ENCODE data around the gene BRD7. TPM values are rescaled to one million over a fixed set of nuclear protein-coding genes. Genes with fewer than 3 reads are reported as not detected.

Gene BRD7
- total RNA-seq, 1 experiment from 2014 or later: 56.3 TPM

DNA sequence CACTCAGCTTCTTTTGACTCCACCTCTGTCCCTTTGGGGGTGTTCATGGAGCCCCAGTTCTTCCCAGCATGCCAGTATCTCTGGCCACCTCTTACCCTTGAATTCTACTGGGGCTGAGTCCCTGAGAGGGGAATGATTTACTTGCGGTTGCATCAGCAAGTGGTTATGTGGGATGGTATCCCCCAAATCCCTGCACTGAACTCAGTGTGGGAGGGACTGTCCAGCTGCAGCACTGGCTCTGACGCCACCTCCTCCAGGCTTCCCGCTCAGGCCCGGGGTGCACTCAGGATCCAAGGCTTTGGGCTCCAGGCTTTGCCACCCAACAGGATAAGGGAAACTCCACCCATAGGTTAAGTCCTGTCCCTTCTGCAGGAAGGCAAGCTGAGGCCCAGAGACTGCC is 21.1 kb upstream of the BRD7 start:
- DNase-seq (ENCODE audit: low read depth): no peak

DNA sequence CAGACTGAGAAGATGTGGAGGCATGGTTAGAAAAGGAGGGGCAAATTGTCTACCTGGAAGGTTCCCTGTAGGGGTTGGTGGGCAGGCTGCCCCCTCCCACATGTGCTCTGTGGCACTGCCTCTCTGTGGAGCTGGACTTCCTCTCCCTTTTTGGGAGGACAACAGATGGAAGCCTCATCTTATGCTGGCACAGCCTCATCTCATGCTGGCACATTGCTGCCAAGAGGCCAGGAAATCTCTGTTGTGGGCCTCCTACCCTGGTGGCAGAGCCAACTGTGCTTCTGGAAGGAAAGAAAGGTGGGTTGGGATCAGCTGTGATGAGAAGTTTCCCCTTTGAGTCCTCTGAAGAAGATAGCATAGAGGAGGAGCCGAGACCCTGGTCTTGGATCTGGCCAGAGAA is 19.7 kb upstream of the BRD7 start:
- no peak for DNase-seq (ENCODE audit: low read depth)

DNA sequence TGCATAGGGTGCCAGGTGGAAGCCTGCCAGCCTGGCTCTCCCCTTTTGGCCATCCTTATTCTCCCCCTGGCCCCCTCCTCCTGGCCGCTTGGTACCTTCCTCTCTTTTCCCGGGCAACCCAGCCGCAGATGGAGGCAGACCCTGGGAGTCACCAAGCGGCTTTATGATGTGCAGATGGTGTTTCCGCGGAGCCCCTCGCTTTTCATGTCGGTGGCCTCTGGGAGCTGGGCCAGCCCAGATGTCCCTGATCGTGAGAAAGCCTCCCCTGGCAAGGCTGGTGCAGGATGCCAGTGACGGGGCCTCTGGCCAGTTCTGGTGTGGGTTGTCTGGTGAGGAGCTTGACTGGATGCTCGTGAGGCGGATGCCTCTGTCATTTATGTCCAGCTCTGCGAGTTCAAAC is 18.0 kb upstream of the BRD7 start:
- no peak for DNase-seq (ENCODE audit: low read depth)

DNA sequence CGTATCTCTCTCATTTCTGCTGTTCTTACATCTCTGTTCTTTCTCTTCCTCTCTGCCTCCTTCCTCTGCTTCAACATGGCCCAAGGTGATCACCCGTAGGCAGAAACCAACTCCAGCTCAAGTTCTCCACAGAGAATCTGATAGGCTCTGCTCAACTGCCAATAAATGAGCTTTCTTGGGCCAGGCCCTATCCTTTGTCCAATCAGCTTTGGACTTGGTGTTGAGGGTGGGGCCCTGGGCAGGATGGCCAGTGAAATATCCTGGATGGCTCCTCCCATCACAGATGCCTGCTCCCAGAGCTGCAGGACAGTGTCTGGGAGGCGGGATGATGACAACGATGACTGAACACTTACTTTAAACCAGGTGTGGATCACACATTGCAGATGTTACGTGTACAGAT is 17.4 kb upstream of the BRD7 start:
- no peak for DNase-seq (ENCODE audit: low read depth)

DNA sequence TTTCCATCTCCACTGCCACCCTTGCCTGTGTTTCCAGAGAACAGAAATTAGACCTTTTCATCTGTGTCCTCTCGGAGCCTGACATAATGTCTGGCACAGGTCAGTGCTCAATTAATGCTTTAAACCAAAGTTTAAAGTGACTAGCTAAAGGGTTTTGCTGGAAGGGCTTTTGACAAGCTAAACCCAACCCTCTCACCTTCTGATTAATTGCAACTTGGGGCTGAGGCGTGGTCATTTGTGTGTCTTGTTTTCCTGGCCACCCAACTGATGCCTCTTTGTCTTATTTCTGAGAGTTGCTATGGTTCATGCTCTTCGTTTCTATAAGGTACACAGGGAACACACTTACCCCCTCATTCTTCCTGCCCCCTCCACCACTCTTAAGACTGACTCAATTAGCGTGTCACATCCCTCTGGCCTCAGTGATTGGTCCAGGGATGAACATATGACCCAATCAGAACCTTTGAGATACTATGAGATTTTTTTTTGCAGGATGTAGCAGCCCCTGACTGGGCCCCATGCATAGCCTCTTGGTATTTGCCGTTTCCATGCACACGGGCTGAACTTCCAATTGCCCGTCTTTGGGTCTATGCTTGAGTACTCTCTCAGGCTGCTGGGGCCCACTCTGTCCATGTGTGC is 15.8 kb upstream of the BRD7 start:
- no peak for DNase-seq (ENCODE audit: low read depth)

DNA sequence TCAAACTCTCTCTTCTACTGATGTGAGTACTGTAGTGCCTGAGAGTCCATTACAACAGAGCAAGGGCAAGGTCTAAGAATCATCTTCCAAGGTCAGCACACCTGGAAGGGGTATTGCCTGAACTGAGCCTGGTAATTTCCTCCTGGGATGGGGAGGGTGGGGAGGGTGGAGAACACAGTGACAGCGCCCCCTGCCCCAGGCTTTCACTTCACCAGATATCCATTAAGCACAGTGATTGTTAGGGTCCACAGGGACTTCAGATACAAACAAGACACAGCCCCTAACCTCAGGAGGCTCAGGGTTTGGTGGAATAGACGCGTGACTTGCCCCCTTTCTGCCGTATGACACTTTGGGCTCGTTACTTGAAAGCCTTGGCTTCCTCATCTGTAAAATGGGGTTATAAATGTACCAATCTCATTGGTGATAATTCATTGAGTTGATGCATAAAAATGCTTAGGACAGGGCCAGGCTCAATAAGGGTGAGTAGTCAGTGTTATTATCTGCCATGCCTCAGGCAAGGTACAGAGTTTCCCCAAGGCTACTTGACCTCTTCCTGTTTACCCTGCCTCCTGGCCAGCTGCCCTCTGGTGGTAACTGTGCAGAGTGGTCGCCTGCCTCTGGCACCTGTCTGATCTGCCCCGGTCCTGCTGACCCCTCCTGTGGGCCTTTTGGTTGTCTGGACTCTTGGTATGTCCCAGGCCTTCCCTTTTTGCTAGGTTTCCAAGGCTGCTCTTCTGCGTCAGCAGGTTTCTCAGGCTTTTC is 13.1 kb upstream of the BRD7 start:
- no peak for DNase-seq (ENCODE audit: low read depth)

DNA sequence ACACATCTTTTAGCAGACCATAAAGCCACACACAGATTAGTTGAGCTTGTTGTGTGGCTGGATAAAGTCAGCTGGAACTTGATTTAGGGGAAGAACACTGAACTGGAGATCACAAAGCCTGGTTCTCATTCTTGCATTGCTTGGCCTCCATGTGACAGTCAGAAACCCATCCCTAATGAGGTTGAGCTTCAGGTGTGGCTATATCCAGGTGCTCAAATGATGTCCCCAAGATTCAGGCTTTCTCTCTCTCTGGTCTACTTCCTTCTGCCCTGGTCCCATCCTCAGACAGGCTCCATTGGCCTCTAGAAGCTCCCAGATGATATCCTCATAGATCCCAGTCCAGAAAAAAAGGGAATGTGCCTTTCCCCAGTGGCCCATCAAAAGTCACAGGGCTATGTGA is 9.6 kb upstream of the BRD7 start:
- DNase-seq (ENCODE audit: low read depth): no peak

DNA sequence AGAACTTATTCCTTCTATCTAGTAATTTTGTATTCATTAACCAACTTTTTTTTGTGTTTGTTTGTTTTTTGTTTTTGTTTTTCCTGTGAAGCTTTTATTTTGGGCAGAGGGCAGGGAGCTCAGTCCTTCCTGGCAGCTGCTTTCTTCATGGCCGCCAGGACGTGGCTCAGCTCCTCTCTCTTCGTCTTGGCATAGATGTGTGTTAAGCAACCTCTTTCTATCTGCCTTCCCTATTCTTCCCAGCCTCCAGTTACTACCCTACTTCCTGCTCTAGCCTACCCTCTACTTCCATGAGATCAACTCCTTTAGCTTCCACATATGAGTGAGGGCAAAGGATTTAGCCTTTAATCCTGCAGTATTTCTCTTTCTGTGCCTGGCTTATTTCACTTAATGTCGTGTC is 8.2 kb upstream of the BRD7 start:
- DNase-seq (ENCODE audit: low read depth): no peak

DNA sequence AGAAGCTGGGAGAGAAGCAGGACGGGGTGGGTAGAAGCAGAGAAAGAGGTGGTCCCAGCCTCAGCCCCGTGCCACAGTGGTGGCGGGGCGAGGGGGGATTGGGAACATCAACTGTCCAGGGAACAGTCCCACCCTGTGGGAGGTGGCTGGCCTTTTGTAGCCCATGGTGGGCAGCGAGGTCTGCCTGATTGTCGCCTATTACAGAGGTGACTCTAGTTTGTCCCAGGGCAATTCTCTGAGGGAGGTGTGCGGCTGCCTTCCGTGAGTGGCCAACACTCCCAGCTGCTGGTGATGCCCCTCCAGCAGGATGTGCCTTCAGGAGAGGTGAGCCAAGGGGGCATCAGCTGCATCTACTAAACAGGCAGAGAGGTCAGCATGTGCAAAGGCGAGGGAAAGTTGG is 5.0 kb upstream of the BRD7 start:
- no peak for DNase-seq (ENCODE audit: low read depth)

DNA sequence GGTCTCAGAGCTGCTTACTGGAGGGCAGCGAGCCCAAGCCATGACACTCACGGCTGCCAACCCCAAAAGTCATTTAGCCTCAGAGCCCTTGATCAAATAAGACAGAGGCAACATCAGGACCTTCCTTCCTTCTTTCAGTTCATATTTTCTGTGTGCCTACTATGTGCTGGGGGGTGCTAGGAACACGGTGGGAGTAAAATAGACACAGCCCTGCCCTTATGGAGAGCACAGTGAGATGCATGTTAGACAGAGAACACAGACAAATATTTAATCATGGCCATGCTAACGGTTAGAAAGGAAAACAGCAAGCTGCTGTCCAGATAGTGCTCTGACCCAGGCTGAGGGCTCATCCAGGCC is 4.5 kb upstream of the BRD7 start:
- DNase-seq (ENCODE audit: low read depth): no peak

DNA sequence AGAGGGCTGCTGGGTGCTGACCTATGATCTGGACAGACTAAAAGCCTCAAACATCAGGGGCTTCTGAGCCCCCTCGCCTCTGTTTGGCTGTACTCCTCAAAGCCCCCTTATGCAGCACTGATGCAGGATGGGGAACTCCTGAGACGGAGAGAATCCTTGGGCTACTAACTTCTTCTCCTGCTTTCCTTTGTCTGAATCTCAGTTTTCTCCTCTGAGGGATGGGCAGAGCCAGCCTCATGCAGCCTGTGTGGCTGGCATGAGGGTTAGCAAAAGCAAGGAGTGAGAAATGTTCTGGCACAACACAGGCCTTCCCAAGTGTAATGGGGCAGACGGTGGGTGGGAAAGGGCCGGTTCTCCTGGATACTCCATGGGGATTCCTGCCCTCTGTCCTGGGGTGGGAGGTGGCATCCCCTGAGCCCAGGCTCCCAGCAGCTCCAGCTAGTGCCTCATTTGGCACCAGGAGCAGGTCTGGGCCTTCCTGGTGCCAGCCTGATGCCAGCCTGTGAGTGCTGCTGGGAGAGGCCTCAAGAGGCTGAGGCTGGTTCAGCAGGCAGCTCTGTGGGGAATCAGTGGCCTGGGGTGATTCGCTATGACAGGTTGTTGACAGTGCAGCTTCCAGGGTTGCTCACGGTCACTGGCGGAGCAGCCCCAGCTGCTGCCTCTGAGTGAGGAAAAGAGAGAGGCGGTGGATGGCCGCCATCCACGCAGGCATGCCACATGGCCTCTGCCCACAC is 4.0 kb upstream of the BRD7 start:
- DNase-seq (ENCODE audit: low read depth): peak; percentile 72

DNA sequence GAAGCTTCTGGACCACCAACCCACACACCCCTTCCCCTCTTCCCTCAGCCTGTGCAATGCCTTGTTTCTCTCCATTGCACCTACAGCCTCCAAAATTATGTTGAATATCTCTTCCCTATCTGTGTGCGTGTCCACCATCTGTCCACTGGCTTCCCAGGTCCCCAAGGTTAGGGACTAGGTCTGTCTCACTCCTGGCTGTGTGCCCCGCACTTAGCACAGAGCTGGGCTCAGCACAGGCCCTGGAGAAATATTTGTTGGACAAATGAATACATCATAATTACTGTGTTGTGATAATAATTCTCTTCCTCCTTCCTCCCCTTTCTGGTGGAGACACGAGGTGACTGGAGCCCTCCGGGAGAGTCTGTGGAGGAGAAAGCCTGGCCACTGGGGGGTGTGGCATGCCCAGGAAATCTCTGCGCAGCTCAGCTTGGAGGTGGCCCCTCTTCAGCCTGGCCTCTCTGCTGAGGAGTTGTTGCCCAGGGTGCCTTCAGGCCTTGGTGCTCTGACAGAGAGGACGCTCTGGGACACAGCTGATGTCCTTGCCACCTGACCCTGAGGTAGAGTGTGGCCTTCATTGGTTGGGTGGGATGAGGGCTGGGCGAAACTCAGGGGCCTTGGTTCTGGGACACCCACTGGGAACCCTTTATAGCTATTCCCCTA is 3.3 kb upstream of the BRD7 start:
- no peak for DNase-seq (ENCODE audit: low read depth)

DNA sequence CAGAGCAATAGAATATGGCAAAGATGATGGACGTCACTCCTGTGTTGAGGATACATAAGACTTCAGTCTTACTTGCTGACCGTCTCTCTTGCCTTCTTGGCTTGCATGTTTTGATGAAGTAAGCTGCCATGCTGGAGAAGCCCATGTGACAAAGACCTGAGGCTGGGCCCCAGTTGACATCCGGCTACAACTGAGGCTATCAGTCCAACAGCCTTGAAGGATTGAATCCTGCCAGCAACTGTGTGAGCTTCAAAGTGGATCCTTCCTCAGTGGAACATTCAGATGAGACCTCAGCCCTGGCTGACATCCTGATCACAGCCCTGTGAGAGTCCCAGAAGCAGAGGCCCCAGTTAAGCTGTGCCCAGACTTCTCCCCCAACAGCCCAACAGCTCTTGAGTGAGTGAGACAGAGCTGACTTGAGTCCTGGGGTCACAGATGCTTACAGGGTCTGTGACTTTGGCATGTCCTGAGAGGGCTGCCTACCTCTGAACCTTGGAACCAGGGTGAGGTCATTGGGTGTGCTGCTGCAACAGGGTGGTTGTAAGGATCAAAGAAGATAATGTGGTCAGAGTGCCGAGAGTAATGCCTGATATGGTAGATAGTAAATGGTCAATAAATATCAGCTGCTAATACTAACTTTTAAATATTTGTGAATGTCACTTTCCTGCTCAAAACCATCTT is 2.4 kb upstream of the BRD7 start:
- DNase-seq (ENCODE audit: low read depth): no peak

DNA sequence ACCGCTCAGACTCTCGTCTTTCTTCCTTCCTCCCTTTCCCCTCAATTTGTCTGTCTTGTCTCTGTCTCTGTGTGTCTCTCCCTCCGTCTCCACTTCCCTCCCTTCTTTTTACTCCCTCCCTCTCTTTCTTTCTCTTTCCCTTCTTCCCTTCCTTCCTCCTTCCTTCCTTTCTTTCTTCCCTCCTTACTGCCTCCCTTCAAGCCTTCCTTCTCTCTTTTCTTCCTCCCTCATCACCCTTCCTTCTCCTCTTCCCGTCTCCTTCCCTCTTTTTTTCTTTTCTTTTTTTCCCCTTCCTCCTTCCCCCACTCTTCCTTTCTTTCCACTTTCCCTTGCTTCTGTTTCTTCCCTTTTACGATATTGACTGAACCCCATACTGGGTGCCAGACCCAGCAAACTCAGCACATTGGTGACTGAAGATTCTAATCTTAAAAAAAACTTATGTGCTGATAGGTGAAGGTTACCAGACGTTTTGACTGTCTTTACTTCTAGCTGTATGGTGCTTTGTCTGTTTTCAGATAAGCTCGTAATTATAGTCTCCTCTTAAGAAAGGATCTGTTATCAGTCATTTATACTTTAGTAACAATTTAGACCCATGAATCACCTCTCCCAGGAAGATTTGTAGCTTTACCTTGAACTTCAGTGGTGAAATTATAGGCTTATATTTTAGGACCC is 481 bp upstream of the BRD7 start:
- DNase-seq (ENCODE audit: low read depth): no peak

DNA sequence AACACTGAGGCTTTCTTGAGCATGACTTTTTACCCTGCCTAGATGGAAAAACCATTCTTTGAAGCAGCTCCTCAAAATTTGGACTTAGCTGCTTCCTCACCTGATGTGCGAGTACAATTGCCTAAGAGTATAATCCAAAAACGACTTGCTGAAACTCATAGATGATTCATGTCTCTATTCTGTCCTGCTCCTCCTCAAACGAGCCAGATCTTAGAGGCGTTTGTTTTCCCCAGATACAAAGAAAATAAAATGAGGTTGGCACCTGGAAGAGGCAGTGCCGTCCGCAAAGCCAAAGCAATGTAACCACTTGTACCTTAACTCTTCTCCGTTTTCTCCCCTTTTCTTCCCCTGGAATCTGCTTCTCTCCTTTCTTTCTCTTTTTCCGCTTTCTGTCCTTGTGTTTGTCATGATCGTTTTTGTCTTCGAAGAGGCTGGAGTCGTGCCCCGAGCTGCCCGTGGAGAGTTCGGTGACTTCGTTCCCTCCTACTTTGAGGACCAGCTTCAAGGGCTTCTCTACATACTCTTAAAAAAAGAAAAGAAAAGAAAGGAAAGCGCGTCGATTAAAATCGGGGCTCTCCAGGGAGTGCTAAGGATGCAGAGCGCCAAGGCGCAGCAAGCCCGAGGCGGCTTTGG is 895 bp downstream of the BRD7 start:
- peak; percentile 22 for DNase-seq (ENCODE audit: low read depth)

DNA sequence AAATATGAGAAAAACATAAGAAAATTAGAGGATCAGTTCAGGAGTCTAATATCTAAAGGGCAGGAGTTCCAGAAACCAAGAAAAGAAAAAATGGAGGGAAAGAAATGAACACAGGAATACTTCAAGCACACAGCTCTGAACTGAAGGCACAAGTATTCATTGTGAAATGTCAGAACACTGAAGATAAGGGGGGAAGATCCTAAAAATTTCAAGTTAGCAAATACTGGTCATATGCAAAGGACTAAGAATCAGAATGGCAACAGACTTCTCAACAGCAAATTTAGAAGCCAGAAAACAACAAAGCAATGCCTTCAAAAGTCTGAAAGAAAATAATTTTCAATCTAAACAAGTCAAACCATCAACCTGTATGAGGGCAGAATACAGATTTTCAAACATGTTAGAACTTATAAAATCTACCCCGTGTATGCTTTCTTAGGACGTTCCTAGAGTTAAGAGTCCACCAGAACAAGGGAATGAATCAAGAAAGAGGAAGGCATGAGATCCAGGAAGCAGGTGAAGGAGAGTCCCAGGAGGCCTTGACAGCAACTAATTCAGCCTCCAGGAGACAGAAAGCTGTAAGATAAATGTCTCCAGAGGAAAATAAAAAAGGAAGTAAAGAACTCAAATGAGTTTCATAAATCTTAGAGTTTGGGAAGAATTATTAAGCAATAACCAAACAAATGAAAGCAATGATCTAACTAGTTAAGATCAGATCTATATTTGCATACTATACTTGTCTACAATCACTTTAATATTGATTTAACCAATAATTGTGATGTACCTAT is 2.8 kb downstream of the BRD7 start:
- no peak for DNase-seq (ENCODE audit: low read depth)

DNA sequence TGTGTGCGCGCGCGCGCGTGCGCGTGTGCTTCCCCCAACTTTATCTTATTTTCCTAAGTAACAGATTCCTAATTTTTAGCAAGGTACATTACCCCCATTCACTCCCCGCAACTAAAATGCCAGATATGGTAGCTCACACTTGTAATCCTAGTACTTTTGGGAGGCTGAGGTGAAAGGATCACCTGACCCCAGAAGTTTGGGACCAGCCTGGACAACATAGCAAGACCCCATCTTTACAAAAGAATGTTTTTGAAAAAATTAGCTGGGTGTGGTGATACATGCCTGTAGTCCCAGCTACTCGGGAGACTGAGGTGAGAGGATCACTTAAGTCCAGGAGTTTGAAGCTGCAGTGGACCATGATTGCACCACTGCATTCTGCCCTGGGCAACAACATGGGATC is 5.1 kb downstream of the BRD7 start:
- no peak for DNase-seq (ENCODE audit: low read depth)

DNA sequence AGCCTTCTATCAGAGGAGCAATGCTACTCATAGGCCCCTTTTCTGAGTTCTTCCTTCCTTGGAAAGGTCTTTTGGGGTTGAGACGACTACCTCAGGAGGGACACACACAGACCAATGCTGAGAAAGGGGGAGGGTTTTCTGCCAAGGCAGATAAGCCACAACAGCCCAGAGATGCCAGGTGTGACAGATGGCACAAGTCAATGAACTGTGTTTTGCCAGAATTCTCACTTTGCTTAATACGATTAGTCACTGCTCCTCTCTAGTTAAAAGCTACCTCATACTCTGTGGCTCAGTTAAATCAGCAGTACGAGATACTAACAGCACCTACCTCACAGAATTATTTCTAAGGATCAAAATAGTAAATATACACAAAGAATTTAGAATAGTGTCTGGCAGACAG is 8.0 kb downstream of the BRD7 start:
- no peak for DNase-seq (ENCODE audit: low read depth)

DNA sequence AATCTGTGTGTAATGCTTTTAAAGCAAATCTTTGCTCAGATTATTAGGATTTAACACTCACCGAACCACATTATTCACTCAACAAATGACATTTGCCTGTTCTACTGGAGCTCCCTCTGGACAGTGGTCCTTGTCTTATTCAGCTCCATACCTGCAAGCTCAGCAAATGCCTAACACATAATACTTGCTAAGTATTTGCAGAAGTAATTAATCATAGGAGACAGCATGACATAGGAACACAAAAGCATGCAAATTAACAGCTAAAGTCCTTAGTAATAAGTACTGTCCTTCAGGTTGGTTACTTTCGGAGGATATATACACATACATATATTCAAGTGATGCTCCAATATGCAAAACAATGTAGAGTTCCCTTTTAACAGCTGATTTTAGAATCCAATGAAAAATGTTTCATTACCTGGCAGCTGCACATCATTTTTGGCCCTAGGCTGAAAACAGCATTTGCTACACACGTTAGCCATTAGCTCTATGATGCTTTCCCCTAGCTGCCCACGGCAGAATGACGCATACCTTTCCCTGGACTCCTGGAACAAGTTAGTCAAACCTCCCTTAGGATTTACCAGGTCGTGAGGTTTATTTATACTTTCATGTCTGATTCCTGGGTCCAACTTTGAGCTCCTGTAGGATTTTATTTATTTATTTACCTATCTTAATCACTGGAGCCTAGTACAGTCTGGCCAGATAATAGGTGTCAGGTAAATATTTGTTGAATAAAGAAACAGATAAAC is 8.6 kb downstream of the BRD7 start:
- no peak for DNase-seq (ENCODE audit: low read depth)

DNA sequence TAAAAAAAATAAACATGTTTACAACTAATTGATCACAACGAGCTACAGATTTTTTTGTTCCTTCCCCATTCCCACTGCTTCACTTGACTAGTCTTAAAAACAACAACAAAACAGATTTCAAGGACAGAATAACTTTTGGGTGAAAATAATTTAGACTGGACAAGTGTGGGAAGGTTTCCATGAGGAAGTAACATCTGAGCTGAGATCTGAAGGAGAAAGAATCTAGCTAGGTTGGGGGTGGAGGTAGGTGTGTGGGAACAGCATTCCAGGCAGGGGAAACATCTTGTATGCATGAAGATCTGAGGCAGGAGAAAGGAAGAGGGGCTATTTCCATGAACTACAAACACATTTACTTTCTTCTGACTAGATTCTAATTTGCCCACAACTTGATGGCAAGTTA is 9.2 kb downstream of the BRD7 start:
- no peak for DNase-seq (ENCODE audit: low read depth)
